Urinary bladder (tissue), 4 donors: ENCODE data around the gene NFX1. TPM values are rescaled to one million over a fixed set of nuclear protein-coding genes. Genes with fewer than 3 reads are reported as not detected.
A peak's percentile ranks its signal among the peaks of the same experiment; 100 is the strongest.
"Not testable (repeated sequence)": the region's sequence is repeated elsewhere in the genome, so short reads cannot be mapped to it uniquely, and the experiment has no call there.

Experiments used
- DNase-seq: peaks from one replicate; pipeline ENCODE4 v3.0.0-alpha.2; 2015; ENCODE audit errors: extremely low spot score
- H3K27ac ChIP-seq: one replicate; pipeline ENCODE4 v1.5.1; 2013; ENCODE audit warnings: low read depth, mild to moderate bottlenecking, moderate library complexity
- H3K36me3 ChIP-seq: one replicate; pipeline ENCODE4 v1.6.1; 2013; ENCODE audit warnings: mild to moderate bottlenecking, moderate library complexity; ENCODE audit not compliant: insufficient read depth
- H3K4me1 ChIP-seq: one replicate; pipeline ENCODE4 v1.6.1; 2013; ENCODE audit warnings: mild to moderate bottlenecking, moderate library complexity; ENCODE audit not compliant: insufficient read depth
- H3K4me3 ChIP-seq: one replicate; pipeline ENCODE4 v1.5.1; 2013; ENCODE audit warnings: low read depth, low read length
- WGBS: extraction: QIAGEN DNeasy Blood & Tissue Kit; methylation state at CpG from one replicate; pipeline ENCODE4 v1.1.7; 2013; 5-methylcytosine and 5-hydroxymethylcytosine counted together
- polyA plus RNA-seq: library from polyadenylated mRNA; stranded (reverse); fragments of 200-250 nt; gene quantifications from one replicate; pipeline ENCODE4 v1.2.3, GENCODE V29; 2013
- total RNA-seq: library from RNA; depleted of rRNA; stranded (reverse); fragments of >200 nt; gene quantifications from one replicate; pipeline ENCODE4 v1.2.3, GENCODE V29; 2014
- donor health status: healthy with polysubstance abuse.
- donor health status: healthy.

Gene NFX1
- total and polyA plus RNA-seq, 2 donors = 21.9 to 24.1 TPM

GRCh38 chr9:33366979-33367480 is 76.7 kb downstream of the NFX1 start:
- peaks cover 4% of the 10 kb centered on the region for H3K36me3 ChIP-seq
- 91% methylated on average over 2 of the region's 2 CpGs for WGBS
- DNase-seq = no peak

GRCh38 chr9:33372900-33373299 is 82.6 kb downstream of the NFX1 start:
- Histone ChIP-seq H3K27ac (no peak overlapping the region), H3K4me1 (no peaks in the 10 kb centered on the region), H3K36me3 (peaks cover 1% of the 10 kb centered on the region), H3K4me3 (no peak overlapping the region)
- no peak for DNase-seq
- WGBS = 74% methylated on average over 4 of the region's 4 CpGs

More at GRCh38 chr9:33366979-33367480, 76.7 kb downstream of the NFX1 start:
- Histone ChIP-seq H3K27ac (no peak overlapping the region), H3K4me1 (no peaks in the 10 kb centered on the region), H3K4me3 (no peak overlapping the region)

- H3K36me3 ChIP-seq = peaks cover 1% of the 10 kb centered on the region
- H3K27ac ChIP-seq = no peak overlapping the region
- WGBS = 89% methylated on average over 9 of the region's 9 CpGs
- H3K4me3 ChIP-seq = no peak overlapping the region
- no peaks in the 10 kb centered on the region for H3K4me1 ChIP-seq
- DNase-seq = no peak
Measured at GRCh38 chr9:33374190-33374589, 83.9 kb downstream of the NFX1 start.

- Histone ChIP-seq H3K4me3 (no peak overlapping the region), H3K27ac (no peak overlapping the region), H3K4me1 (no peaks in the 10 kb centered on the region), H3K36me3 (peaks cover 1% of the 10 kb centered on the region)
- 61% methylated on average over 6 of the region's 6 CpGs for WGBS
- peak; percentile 72 for DNase-seq
Measured at GRCh38 chr9:33374634-33375237, 84.4 kb downstream of the NFX1 start.

GRCh38 chr9:33375238-33375840 is 85.0 kb downstream of the NFX1 start:
- Histone ChIP-seq H3K4me3 (no peak overlapping the region), H3K4me1 (no peaks in the 10 kb centered on the region), H3K36me3 (peaks cover 1% of the 10 kb centered on the region), H3K27ac (no peak overlapping the region)
- DNase-seq = no peak
- WGBS = 63% methylated on average over 15 of the region's 15 CpGs

- 79% methylated on average over 7 of the region's 7 CpGs for WGBS
- no peaks in the 10 kb centered on the region for H3K4me1 ChIP-seq
- no peak overlapping the region for H3K27ac ChIP-seq
- DNase-seq = no peak
- H3K4me3 ChIP-seq = no peak overlapping the region
- H3K36me3 ChIP-seq = peaks cover 1% of the 10 kb centered on the region
Measured at GRCh38 chr9:33375841-33376321, 85.6 kb downstream of the NFX1 start.

- Histone ChIP-seq H3K4me3 (no peak overlapping the region), H3K36me3 (peaks cover 1% of the 10 kb centered on the region), H3K27ac (no peak overlapping the region), H3K4me1 (no peaks in the 10 kb centered on the region)
- WGBS = 91% methylated on average over 12 of the region's 12 CpGs
- no peak for DNase-seq
Measured at GRCh38 chr9:33377089-33377715, 86.9 kb downstream of the NFX1 start.

GRCh38 chr9:33378121-33378795 is 87.9 kb downstream of the NFX1 start:
- no peak for DNase-seq
- Histone ChIP-seq H3K36me3 (no peaks in the 10 kb centered on the region), H3K4me1 (no peaks in the 10 kb centered on the region), H3K4me3 (no peak overlapping the region), H3K27ac (no peak overlapping the region)
- WGBS = 81% methylated on average over 9 of the region's 9 CpGs

GRCh38 chr9:33379666-33380389 is 89.5 kb downstream of the NFX1 start:
- no peak for DNase-seq
- Histone ChIP-seq H3K4me1 (no peaks in the 10 kb centered on the region), H3K27ac (no peak overlapping the region), H3K36me3 (no peaks in the 10 kb centered on the region), H3K4me3 (no peak overlapping the region)
- 89% methylated on average over 14 of the region's 14 CpGs for WGBS

- Histone ChIP-seq H3K27ac (no peak overlapping the region), H3K36me3 (no peaks in the 10 kb centered on the region), H3K4me1 (no peaks in the 10 kb centered on the region), H3K4me3 (no peak overlapping the region)
- 85% methylated on average over 5 of the region's 5 CpGs for WGBS
- DNase-seq = no peak
Measured at GRCh38 chr9:33380390-33381094, 90.2 kb downstream of the NFX1 start.

- Histone ChIP-seq H3K4me1 (no peaks in the 10 kb centered on the region), H3K27ac (no peak overlapping the region), H3K36me3 (no peaks in the 10 kb centered on the region), H3K4me3 (no peak overlapping the region)
- WGBS = 57% methylated on average over 11 of the region's 11 CpGs
- DNase-seq = no peak
Measured at GRCh38 chr9:33381231-33381791, 91.0 kb downstream of the NFX1 start.

GRCh38 chr9:33382397-33382796 is 92.1 kb downstream of the NFX1 start:
- not testable (repeated sequence) for H3K36me3 ChIP-seq, H3K4me3 ChIP-seq, DNase-seq, H3K27ac ChIP-seq, H3K4me1 ChIP-seq
- 74% methylated on average over 10 of the region's 10 CpGs for WGBS
